VCaP (cell line): ENCODE data around the gene HRH3.

Experiments used
- H3K27ac ChIP-seq: fragments of 450-650 bp; 2 replicates; pipeline ENCODE4 v1.5.1; 2017
- TF ChIP-seq, protein P1 (sequence below): fragments of 450-650 bp; conservative IDR thresholded peaks from 2 replicates; pipeline ENCODE4 v1.5.1; 2017; ENCODE audit warnings: mild to moderate bottlenecking, moderate library complexity

The HRH3 gene

DNA sequence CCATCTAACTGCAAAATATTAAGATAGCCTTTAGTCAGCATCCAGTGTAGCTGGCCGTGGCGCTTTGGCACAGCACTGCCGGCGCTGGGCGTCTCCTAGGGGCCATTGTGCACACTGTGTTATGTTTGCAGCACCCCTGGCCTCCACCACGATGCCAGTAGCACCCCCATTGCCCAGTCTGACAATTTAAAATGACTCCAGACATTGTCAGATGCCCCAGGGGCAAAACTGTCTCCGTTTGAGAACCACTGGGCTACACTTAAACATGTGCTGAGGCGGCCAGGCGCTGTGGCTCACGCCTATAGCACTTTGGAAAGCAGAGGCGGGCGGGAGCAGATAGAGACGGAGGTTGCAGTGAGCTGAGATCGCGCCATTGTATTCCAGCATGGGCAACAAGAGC, 43.2 kb downstream of the HRH3 start:
- TF ChIP-seq, protein P1, sequence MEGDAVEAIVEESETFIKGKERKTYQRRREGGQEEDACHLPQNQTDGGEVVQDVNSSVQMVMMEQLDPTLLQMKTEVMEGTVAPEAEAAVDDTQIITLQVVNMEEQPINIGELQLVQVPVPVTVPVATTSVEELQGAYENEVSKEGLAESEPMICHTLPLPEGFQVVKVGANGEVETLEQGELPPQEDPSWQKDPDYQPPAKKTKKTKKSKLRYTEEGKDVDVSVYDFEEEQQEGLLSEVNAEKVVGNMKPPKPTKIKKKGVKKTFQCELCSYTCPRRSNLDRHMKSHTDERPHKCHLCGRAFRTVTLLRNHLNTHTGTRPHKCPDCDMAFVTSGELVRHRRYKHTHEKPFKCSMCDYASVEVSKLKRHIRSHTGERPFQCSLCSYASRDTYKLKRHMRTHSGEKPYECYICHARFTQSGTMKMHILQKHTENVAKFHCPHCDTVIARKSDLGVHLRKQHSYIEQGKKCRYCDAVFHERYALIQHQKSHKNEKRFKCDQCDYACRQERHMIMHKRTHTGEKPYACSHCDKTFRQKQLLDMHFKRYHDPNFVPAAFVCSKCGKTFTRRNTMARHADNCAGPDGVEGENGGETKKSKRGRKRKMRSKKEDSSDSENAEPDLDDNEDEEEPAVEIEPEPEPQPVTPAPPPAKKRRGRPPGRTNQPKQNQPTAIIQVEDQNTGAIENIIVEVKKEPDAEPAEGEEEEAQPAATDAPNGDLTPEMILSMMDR, result no peak
- H3K27ac ChIP-seq, result no peak overlapping the region

DNA sequence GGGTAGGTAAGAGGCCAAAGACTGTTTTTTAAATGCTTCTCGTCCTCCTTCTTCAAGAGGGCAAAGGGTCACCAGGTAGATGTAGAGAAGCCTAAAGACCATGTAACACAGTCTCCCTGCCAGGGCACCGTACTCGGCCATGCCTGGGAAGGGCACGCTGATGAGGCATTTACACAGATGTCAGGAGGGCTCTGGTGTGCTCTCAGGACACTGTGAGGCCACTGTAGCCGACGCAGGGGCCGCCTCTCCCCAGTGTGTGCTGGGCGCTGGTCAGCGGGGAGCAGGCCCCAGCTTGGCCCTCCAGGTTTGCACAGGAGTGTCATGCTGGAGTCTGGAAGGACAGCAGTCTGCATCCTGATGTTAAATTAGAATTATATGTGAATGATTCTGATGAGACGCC, 44.4 kb downstream of the HRH3 start:
- TF ChIP-seq, protein P1, result no peak
- H3K27ac ChIP-seq, result no peak overlapping the region

DNA sequence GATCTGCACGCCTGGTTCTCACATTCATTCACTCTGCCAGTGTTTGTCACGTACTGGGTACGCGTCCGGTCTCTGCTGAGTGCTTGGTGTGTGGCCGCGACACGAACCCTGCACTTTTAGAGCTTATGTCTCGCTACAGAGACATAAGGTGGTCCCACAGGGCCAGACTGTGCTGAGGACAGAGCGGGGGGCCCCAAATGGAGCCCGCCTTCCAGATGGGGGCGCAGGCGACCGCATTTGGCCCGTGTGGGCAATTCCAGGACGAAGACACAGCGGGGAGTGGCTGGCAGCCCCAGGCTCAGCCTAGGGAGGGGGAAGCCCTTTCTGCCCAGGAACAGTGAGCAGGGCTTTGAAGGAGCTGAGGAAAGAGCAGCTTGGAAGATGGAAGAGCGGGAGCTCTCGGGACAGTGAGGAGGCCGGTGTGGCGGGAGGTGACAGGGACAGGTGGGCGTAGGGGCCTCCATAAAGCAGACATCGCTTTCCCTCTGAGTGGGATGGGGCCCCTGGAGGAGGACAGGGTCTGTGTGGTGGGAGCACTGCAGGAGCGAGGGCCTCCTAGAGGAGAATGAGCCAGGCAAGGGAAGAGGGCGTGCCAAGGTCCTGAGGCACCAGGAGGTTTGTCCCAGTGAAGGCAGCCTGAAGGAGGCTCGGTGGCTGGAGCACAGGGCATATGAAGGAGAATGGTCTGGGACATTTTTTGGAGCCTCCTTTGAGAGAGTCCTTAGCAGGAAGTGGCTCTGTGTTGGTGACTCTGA, 45.0 kb downstream of the HRH3 start:
- H3K27ac ChIP-seq, result no peak overlapping the region
- TF ChIP-seq, protein P1, result no peak

DNA sequence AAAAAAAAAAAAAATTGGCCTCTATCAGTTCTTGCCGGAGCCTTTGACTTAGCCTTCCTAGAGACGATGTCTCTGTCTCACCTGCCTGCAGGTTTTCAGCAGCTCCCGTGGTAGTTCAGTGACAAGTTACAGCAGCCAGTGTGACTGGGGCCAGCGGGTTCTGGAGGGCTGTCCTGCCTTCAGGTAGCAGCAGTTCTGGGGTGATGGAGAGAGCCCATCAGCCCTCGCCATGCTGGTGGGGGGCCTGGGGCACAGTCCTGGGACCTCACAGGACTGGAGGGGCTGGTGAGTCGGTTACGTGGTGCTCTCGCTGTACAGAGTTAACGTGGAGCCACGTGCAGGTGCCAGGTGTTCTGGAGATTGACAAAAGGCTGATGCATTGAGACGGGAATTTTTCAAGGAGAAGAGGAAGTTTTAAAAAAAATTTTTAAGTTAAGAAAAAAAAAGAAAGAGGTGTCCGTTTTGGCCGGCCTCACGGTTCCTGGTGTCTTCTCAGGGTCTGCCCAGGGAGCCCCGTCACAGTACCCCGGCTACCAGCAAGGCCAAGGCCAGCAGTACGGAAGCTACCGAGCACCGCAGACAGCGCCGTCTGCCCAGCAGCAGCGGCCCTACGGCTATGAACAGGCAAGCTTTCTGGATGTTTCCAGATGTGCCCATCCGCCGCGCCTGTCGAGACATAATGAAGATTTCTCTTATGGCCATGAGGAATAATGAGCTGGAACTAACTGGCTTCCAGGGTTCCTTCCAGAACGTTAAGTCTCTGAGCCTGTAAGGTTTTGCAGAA, 45.9 kb downstream of the HRH3 start:
- TF ChIP-seq, protein P1, result no peak
- H3K27ac ChIP-seq, result no peak overlapping the region

DNA sequence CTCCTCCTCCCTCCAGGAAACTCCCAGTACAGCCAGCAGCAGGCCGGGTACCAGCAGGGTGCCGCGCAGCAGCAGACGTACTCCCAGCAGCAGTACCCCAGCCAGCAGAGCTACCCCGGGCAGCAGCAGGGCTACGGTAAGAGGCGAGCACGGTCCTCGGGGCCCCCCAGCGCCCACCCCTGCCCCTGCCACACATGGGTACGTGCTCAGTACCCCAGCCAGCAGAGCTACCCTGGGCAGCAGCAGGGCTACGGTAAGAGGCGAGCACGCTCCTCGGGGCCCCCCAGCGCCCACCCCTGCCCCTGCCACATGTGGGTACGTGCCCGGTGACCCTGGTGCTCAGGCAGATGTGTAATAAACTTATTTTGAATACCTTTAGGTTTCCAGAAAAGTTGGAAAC, 47.4 kb downstream of the HRH3 start:
- TF ChIP-seq, protein P1, result no peak
- no peak overlapping the region for H3K27ac ChIP-seq

DNA sequence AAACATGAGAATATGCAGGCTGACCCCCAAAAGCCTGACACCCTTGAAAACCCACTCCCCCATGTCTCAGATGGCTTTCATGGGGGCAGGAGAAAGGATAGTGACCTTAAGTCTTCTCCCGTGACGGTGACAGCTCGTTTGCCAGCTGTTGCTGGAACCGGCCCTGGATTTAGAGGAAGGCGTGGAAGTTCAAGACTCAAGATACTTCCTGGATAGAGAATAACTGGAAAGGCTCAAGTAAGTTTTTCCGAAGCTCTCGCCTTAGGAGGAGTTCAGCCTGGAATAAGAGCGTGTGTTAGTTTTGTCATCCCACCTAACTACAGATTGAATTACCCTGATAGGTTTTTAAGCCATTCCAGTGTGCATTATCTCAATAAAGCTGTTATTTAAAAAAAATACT, 48.8 kb downstream of the HRH3 start:
- H3K27ac ChIP-seq, result no peak overlapping the region
- TF ChIP-seq, protein P1, result no peak

DNA sequence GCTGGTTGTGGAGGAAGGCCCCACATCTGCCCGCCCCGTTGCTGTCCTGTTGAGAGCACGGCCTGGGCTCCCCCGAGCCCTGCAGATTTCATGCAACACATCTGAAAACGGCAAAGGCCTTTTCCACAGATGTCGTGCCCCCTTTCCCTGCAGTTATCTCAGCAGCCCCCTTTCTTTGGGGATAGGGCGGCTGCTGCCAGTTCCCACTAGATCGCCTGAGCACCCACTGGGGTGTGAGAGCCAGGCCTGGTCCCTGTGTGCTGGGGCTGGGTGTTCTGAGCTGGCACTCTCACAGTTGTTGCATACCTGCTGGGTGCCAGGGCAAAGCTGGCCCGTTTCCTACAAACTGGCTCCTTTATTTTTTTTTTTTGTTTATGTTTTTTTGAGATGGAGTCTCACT, 49.5 kb downstream of the HRH3 start:
- TF ChIP-seq, protein P1, result no peak
- no peak overlapping the region for H3K27ac ChIP-seq
